Heart right ventricle (tissue), 16 donors: ENCODE measurements around the gene GAL. TPM values are rescaled to one million over a fixed set of nuclear protein-coding genes. Genes with fewer than 3 reads are reported as not detected.

ENCODE experiments used
- ATAC-seq, 8 donors: fragments of 200-7000 bp; cut with Tn5 transposase; one replicate each; pipeline ENCODE4 v1.9.1; 2020; ENCODE audit warnings: mild to moderate bottlenecking in 8 of 8, moderate library complexity in 8 of 8, moderate number of reproducible peaks in 1 of 8
- DNase-seq, 2 donors: peaks; one replicate each; pipeline ENCODE4 v3.0.0-alpha.2; 2020
- H3K27ac ChIP-seq, 10 donors: fragments of 200-600 bp; sonication (generic) in 2 of 10; one replicate each; pipeline versions ENCODE4 v1.5.0 to v1.8.0; 2020 to 2022; ENCODE audit warnings: mild to moderate bottlenecking in 3 of 10
- H3K27me3 ChIP-seq, 7 donors: fragments of 200-600 bp; one replicate each; pipeline ENCODE4 v1.8.0; 2021 to 2022; ENCODE audit warnings: mild to moderate bottlenecking in 2 of 7
- H3K36me3 ChIP-seq, 9 donors: fragments of 200-600 bp; sonication (generic) in 1 of 9; one replicate each; pipeline versions ENCODE4 v1.5.0 to v1.8.0; 2020 to 2022; ENCODE audit warnings: mild to moderate bottlenecking in 2 of 9
- H3K4me1 ChIP-seq, 9 donors: fragments of 200-600 bp; sonication (generic) in 1 of 9; one replicate each; pipeline versions ENCODE4 v1.5.0 to v1.8.0; 2020 to 2022; ENCODE audit warnings: mild to moderate bottlenecking in 4 of 9
- H3K4me3 ChIP-seq, 10 donors: fragments of 200-600 bp; sonication (generic) in 2 of 10; one replicate each; pipeline versions ENCODE4 v1.5.0 to v1.8.0; 2020 to 2022; ENCODE audit warnings: mild to moderate bottlenecking in 7 of 10, moderate library complexity in 2 of 10
- H3K9me3 ChIP-seq, 11 donors: fragments of 200-600 bp in 10 of 11; sonication (generic) in 2 of 11; one replicate each; pipeline versions ENCODE4 v1.5.0 to v1.8.0; 2013 to 2022; ENCODE audit warnings: mild to moderate bottlenecking in 2 of 11, control low read depth in 1 of 11, moderate library complexity in 1 of 11
- WGBS, 2 donors: extraction: QIAGEN DNeasy Blood & Tissue Kit; methylation state at CpG; one replicate each; pipeline ENCODE4 v1.1.7; 2013; ENCODE audit warnings: inconsistent platforms in 1 of 2; 5-methylcytosine and 5-hydroxymethylcytosine counted together
- intact Hi-C, 10 donors: fragments of 100-400 bp; cut with DNase I; formaldehyde crosslinking; loops; one replicate each; pipeline versions ENCODE4 v1.11.1 to v1.14.2; 2022
- polyA plus RNA-seq, 2 donors: library from polyadenylated mRNA; stranded (reverse); fragments of 200-250 nt; gene quantifications; one replicate each; pipeline ENCODE4 v1.2.3, GENCODE V29; 2013
- total RNA-seq, 10 donors: library from RNA; stranded (reverse); fragmentation: NEBNext Ultra II Directional in 3 of 10; extraction: Animal tissue kit (Norgen Biotek cat#: 25700) in 3 of 10; gene quantifications; one replicate each; pipeline versions ENCODE4 v1.2.1 to v1.2.4, GENCODE V29; 2021 to 2023
- TF ChIP-seq, protein P1 (sequence below), 9 donors: fragments of 200-600 bp; sonication (generic) in 2 of 9; IDR thresholded peaks; one replicate each; pipeline versions ENCODE4 v1.5.0 to v1.8.0; 2021 to 2022; ENCODE audit warnings: antibody characterized with exemption in 9 of 9, mild to moderate bottlenecking in 5 of 9, moderate library complexity in 1 of 9
- donor health status: Arrhythmogenic right ventricular cardiomyopathy.
- donor health status: ischemic (EF 13 %, LVEDD 7.1; RV severe dilation, severe dysfunction).
- donor health status: healthy with polysubstance abuse.
- donor health status: DM: no; HTN: yes; CAD: no.
- donor health status: DM: no; HTN: no; CAD: no.
- donor health status: ischemic (EF 25% LVEDD 6.9; RV normal size, moderate dysfunction).
- donor health status: ischemic (EF 25% LVEDD 5.7; RV mildly dilated, moderate dysfunction).
- donor health status: healthy.
- donor health status: DM: yes; HTN: yes; CAD: no.
- donor health status: Ischemic cardiomyopathy.
- donor health status: ischemic (EF 35%, LVEDD 5.7; RV mildly dilated, moderate dysfunction).
- donor health status: nonischemic (EF 11% LVEDD 7.7; RV severe dilation, severe dysfunction).
- donor health status: DM: yes; HTN: yes; CAD: no.
- donor health status: PGD.
- donor health status: ischemic (EF 29% LVEDD 5.4; RV normal size, mild dysfunction).
- donor health status: nonischemic (EF 23%, LVEDD 6.1; RV moderate dilation, normal function).

Gene GAL
- total and polyA plus RNA-seq, 12 donors, result 0.42 to 2.9 (median 1.1) TPM; not detected in 8

DNA sequence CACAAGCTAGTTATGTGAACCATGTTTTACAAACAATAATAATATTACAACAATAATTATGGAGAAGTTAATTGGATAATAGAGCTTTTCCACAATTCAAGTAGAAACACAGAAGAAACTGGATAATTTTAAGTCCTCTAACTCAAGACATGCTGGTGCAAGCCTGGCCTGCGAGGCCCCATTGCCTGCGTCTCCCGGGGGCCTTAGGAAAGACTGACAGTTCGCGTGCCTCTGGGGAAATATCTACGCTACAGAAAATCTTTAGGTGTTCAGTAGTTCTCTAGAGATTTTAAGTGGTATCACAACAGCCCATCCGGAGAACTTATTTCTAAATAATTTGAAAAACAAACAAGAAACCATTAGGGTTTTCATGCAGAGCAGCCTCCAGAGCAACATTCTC lies 23.2 kb downstream of the GAL start:
- TF ChIP-seq, protein P1, sequence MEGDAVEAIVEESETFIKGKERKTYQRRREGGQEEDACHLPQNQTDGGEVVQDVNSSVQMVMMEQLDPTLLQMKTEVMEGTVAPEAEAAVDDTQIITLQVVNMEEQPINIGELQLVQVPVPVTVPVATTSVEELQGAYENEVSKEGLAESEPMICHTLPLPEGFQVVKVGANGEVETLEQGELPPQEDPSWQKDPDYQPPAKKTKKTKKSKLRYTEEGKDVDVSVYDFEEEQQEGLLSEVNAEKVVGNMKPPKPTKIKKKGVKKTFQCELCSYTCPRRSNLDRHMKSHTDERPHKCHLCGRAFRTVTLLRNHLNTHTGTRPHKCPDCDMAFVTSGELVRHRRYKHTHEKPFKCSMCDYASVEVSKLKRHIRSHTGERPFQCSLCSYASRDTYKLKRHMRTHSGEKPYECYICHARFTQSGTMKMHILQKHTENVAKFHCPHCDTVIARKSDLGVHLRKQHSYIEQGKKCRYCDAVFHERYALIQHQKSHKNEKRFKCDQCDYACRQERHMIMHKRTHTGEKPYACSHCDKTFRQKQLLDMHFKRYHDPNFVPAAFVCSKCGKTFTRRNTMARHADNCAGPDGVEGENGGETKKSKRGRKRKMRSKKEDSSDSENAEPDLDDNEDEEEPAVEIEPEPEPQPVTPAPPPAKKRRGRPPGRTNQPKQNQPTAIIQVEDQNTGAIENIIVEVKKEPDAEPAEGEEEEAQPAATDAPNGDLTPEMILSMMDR (IDR thresholded peaks at IDR 0.05), result no peak
- intact Hi-C loops, result no loop called here

DNA sequence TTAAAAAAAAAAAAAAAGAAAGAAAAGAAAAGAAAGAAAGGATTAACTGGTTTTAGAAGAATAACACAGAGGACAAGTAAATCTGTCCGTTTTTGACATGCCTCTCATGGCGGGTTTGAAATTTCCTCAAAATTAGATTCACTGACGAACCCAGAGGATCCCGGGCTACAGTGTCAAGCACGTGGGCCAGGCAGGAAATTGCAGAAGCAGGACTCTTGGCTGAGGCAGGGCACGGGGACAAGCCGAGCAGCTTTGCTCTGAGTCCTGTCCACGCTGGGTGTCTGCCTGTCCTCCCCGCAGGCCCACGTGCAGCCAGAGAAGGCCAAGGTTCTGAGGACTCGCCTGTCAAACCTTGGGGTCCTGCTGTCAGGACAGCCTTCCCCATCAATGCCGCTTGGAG lies 24.7 kb downstream of the GAL start:
- Histone ChIP-seq H3K9me3 (no peaks in the 10 kb centered on the region), H3K36me3 (no peaks in the 10 kb centered on the region), H3K27me3 (peaks cover 0 to 31% (median 14%) of the 10 kb centered on the region in 7 donors), H3K4me3 (no peak overlapping the region), H3K27ac (no peak overlapping the region), H3K4me1 (peaks cover 0 to 2% (median 0%) of the 10 kb centered on the region in 9 donors)
- 72 to 76% methylated on average over 12 of the region's 12 CpGs for WGBS, 2 donors
- DNase-seq, result no peak
- intact Hi-C loops, result no loop called here
- TF ChIP-seq, protein P1 (IDR thresholded peaks at IDR 0.05), result no peak
- no peak for ATAC-seq

More for the DNA sequence above, 23.2 kb downstream of the GAL start:
- no peak overlapping the region for H3K4me3 ChIP-seq
- H3K9me3 ChIP-seq, result no peaks in the 10 kb centered on the region
- no peak overlapping the region for H3K27ac ChIP-seq
- H3K4me1 ChIP-seq, result no peaks in the 10 kb centered on the region
- ATAC-seq (no peak), DNase-seq (no peak)
- peaks cover 0 to 37% (median 25%) of the 10 kb centered on the region in 7 donors for H3K27me3 ChIP-seq
- no peaks in the 10 kb centered on the region for H3K36me3 ChIP-seq
- 90 to 93% methylated on average over 7 of the region's 7 CpGs for WGBS, 2 donors

DNA sequence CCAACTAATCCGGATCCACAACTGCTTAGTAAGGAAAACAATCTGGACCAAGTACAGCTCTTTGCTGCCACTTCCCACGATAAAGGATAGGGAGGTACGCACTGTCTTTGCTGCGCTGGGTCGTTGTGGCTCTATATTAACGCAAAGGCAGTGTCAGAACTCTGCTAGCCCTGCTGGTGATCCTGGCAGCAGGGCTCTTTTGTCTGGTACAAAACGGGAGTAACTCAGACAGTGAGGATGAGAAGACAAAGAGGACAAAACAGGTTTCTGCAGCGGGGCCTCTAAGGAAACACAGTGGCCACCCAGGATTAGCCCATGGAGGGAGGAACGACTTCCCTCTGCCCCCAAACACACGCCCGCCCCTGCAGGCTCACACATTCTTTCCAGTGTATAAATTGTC lies 26.1 kb downstream of the GAL start:
- no peak overlapping the region for H3K4me3 ChIP-seq
- peaks cover 0 to 14% (median 0%) of the 10 kb centered on the region in 9 donors for H3K4me1 ChIP-seq
- no peak for DNase-seq
- intact Hi-C loops, result loop anchor here in 1 of 10 donors (10.0 kb wide), 1 partner anchor 1084 kb away; no protein-coding TSS in a partner anchor
- WGBS, 2 donors, result 84% methylated on average over 11 of the region's 11 CpGs
- peaks cover 0 to 23% (median 9%) of the 10 kb centered on the region in 7 donors for H3K27me3 ChIP-seq
- no peaks in the 10 kb centered on the region for H3K36me3 ChIP-seq
- H3K9me3 ChIP-seq, result no peaks in the 10 kb centered on the region
- TF ChIP-seq, protein P1 (IDR thresholded peaks at IDR 0.05), result no peak
- ATAC-seq, result no peak
- H3K27ac ChIP-seq, result no peak overlapping the region

DNA sequence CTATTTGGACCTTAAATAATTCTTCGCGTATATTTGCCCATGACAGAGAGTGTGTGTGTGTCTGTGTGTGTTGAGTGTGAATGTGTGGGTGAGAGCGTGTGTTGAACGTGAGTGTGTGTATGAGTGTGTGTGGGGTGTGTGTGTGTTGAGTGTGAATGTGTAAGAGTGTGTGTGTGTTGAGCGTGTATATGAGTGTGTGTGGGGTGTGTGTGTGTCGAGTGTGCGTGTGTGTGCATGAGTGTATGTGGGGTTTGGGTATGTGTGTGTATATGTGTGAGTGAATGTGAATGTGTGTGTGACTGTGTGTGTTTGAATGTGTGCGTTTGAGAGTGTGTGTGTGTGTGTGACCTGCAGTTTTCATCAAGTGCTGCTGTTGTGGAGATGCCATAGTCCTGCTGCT lies 26.8 kb downstream of the GAL start:
- TF ChIP-seq, protein P1 (IDR thresholded peaks at IDR 0.05), result no peak
- peaks cover 0 to 14% (median 0%) of the 10 kb centered on the region in 9 donors for H3K4me1 ChIP-seq
- peaks cover 0 to 21% (median 7%) of the 10 kb centered on the region in 7 donors for H3K27me3 ChIP-seq
- ATAC-seq (no peak), DNase-seq (no peak)
- no peaks in the 10 kb centered on the region for H3K9me3 ChIP-seq
- intact Hi-C loops, result loop anchor here in 1 of 10 donors (10.0 kb wide), 1 partner anchor 1084 kb away; no protein-coding TSS in a partner anchor
- no peak overlapping the region for H3K27ac ChIP-seq
- H3K4me3 ChIP-seq, result no peak overlapping the region
- no peaks in the 10 kb centered on the region for H3K36me3 ChIP-seq
- WGBS, 2 donors, result 94 to 96% methylated on average over 8 of the region's 8 CpGs
